Medulla oblongata (tissue), 1 donor: Measurements from ENCODE around the gene SLC5A11.
"Not testable (repeated sequence)": the region's sequence is repeated elsewhere in the genome, so short reads cannot be mapped to it uniquely, and the experiment has no call there.

Experiments
- DNase-seq: peaks from one replicate; pipeline ENCODE4 v3.0.0-alpha.2; 2015; ENCODE audit errors: extremely low spot score

The SLC5A11 gene

GRCh38 chr16:24858219-24859041 is 12.7 kb downstream of the SLC5A11 start:
- DNase-seq = peak; percentile 49

- no peak for DNase-seq
Observed at GRCh38 chr16:24861461-24861860, 15.7 kb downstream of the SLC5A11 start.

GRCh38 chr16:24863582-24864437 is 18.0 kb downstream of the SLC5A11 start:
- DNase-seq = no peak

DNA sequence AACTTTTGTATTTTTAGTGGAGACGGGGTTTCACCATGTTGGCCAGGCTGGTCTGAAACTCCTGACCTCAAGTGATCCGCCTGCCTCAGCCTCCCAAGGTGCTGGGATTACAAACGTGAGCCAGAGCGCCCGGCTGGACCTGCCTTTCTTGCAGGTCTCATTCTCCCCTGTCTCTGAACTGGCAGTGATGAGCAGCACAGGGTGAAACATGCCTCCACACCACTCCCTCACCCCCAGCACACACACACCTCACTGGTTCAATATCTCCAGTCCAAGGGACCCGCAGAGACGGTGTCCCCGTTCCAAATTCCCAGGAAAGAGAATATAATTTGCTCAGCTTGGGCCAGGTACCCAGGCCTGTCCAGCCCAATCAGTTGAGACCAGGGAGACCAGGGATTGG is 23.3 kb downstream of the SLC5A11 start:
- no peak for DNase-seq

DNA sequence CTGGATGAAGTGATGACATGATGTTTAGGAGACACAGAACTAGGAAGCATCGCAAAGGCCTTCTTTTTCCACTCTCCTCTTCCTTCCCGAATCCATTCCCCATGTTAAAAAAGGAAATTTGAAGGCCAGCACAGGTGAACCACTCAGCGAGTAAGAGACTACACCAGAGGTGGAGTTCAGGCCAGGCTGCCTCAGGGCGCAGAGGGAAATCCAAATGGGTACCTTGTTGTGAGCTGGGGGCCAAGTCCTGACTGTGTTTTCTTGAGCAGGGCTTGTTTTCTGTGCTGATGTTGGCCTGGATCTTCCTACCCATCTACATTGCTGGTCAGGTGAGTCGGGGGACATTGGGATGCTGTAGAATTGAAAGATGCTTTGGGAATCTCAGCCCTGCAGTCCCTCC is 26.1 kb downstream of the SLC5A11 start:
- DNase-seq = no peak

DNA sequence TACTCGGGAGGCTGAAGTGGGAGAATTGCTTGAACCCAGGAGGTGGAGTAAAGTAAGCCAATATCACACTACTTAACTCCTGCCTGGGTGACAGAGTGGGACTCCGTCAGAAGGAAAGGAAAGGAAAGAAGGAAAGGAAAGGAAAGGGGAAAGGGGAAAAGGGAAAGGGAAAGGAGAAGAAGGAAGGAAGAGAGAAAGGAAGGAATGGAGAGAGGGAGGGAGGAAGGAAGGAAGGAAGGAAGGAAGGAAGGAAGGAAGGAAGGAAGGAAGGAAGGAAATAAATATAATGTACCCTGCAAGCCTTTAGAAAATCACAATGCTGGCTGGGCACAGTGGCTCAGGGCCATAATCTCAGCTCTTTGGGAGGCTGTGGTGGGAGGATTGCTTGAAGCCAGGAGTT is 27.3 kb downstream of the SLC5A11 start:
- DNase-seq = no peak

DNA sequence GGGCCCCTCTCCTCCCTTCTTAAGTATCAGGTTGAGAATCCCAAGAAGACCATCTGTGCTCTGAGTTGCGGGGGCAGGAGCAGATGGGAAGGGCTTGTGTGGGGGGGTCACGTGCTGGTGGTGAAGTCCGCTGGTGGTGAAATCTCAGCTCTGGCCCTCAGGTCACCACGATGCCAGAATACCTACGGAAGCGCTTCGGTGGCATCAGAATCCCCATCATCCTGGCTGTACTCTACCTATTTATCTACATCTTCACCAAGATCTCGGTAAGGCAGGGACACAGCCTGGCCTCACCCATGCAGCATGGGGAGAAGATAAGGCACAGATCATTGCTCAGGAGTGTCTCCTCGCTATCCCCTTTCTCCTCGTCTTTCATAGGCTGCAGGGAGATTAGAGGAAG is 29.7 kb downstream of the SLC5A11 start:
- DNase-seq = no peak

DNA sequence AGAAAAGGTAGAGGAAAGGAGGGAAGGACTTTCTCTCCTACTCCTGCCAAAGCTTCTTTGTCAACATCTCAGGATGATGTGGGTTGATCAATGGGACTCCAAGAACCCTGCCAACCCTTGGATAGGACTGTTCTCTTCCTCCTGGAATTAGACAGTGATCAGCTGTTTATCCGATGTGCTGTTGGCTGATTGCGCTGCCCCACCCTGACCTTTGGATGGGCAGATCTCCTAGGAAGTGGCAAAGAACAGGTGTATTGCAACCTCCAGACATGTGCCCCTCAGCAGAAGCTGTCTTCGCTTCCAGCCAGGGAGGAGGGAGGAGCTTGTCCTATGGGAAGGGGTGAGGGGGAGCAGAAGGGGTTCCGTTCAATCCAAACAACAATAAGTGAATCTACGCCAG is 30.5 kb downstream of the SLC5A11 start:
- no peak for DNase-seq

DNA sequence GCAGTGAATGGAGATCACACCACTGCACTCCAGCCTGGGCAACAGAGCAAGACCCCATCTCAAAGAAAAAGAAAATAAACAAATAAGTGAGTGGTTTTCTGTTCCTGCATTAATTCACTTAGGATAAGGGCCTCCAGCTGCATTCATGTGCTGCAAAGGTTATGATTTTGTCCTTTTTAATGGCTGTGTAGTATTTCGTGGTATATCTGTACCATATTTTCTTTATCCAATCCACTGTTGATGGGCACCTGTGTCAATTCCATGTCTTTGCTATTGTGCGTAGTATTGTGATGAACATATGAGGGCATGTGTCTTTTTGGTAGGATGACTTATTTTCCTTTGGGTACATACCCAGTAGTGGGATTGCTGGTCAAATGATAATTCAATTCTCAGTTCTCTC is 33.9 kb downstream of the SLC5A11 start:
- DNase-seq = no peak

GRCh38 chr16:24883714-24884151 is 38.0 kb downstream of the SLC5A11 start:
- DNase-seq = no peak

GRCh38 chr16:24887472-24887871 is 41.7 kb downstream of the SLC5A11 start:
- DNase-seq = no peak

GRCh38 chr16:24890746-24891145 is 45.0 kb downstream of the SLC5A11 start:
- DNase-seq = no peak

DNA sequence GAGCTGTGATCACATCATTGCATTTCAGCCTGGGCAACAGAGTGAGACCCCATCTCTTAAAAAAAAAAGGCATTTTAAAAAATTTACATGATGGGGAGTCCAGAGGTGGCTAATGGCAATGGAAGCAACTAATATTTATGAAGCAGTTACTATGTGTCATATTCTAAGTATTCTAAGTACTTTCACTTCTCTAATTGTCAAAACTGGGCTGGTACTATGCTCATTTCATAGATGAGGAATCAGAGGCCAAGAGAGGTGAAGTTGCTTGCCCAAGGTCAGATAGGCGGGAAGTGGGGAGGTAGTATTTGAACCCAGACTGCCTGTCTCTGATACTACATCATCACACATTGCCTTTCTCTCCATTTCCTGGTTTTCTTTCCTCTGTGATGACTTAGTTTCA is 50.7 kb downstream of the SLC5A11 start:
- no peak for DNase-seq

GRCh38 chr16:24897522-24897921 is 51.8 kb downstream of the SLC5A11 start:
- not testable (repeated sequence) for DNase-seq

DNA sequence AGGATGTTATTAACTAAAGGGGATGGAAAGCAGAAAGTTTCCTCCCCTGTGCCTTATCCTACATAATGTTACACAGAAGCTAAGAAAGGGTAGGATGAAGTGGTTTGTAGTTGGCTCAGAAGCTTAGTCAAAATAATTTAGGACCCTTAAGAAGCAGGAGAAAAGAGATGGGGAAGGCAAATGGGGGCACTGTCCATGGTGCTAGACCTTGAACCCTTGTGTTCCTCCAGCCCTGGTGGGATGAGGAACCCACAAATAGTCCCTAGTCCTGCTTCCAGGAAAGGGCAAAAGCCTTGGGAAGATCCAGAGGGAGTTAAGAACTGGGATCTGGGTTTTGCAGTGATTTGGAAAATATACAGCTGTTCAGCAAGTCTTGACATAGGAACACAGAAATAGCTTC is 54.5 kb downstream of the SLC5A11 start:
- no peak for DNase-seq

DNA sequence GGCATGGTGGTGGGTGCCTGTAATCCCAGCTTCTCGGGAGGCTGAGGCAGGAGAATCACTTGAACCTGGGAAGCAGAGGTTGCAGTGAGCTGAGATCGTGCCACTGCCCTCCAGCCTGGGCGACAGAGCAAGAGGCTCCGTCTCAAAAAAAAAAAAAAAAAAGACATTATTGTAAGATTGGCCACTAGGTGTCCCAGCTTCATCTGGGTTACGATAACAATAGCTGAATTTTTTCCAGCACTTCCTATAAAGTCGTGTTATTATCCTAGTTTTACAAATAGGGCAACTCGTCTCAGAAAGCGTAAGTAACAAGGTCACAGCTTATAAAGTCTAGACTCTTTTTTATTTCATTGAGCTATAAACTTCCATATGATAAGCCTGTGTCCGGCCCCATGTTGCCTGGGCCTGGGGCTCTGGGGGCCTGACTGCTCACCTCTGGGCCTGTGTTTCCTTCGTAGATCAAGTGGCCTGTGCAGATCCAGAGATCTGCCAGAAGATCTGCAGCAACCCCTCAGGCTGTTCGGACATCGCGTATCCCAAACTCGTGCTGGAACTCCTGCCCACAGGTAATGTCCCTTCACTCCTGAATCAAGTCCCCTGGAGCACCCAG is 60.5 kb downstream of the SLC5A11 start:
- DNase-seq = no peak

DNA sequence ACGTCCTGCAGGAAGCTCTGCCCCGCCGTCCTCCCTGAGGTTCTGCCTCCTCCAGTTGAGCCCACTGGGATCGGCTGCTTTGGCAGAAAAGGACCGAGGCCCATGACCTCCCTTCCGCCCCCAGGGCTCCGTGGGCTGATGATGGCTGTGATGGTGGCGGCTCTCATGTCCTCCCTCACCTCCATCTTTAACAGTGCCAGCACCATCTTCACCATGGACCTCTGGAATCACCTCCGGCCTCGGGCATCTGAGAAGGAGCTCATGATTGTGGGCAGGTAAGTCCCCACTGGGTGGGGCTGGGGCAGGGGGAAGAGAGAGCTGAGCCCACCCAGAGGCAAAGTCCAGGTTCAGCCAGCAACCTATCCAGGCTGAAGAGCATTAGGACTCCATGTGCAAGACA is 61.1 kb downstream of the SLC5A11 start:
- no peak for DNase-seq

GRCh38 chr16:24908716-24909115 is 63.0 kb downstream of the SLC5A11 start:
- no peak for DNase-seq

- no peak for DNase-seq
Observed at GRCh38 chr16:24909856-24910255, 64.1 kb downstream of the SLC5A11 start.

- no peak for DNase-seq
Observed at GRCh38 chr16:24915019-24915418, 69.3 kb downstream of the SLC5A11 start.

DNA sequence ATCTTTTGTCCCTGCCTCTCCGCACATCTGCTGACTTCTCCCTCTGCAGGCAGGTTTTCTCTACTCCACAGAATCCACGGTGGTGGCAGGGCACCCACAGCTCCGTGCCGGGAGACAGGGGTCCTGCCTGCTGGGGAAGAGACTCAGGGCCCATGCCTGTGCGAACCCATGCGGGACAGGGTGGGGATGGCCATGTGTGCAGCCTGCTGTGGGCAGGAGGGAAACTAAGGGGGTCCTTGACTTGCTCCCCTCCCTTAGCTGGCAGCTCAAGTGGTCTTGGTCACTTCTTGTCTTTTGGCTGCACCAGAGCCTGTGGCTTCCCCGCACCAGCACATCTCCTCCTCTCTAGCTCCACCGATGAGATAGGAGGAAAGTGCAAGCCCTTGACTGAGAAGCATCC is 69.8 kb downstream of the SLC5A11 start:
- DNase-seq = no peak

DNA sequence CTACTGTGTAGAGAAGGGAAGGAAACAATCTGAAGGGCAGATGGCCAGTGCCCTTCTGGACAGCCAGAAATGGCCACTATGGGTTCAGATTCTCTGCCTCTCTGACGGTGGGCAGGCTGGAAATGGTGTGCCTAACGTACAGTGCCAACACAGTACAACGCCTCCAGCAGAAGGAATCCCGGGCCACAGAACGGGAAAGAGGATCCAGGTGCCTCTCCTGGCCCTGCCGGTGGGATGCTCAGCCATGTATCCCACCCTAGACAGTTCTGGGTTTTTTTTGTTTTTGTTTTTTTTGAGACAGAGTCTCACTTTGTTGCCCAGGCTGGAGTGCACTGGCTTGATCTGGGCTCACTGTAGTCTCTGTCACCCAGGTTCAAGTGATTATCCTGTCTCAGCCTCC is 71.5 kb downstream of the SLC5A11 start:
- no peak for DNase-seq

- no peak for DNase-seq
Observed at GRCh38 chr16:24917891-24918290, 72.1 kb downstream of the SLC5A11 start.
